SJSA1 (cell line): Measurements from ENCODE around the gene GATB. TPM values are rescaled to one million over a fixed set of nuclear protein-coding genes. Genes with fewer than 3 reads are reported as not detected.

Experiments
- DNase-seq, 2 experiments: peaks; one replicate each; pipeline ENCODE4 v3.0.0-alpha.2; 2015 to 2020; ENCODE audit warnings: low spot score in 2 of 2, low read depth in 1 of 2
- H3K27ac ChIP-seq: fragments of 250-450 bp; sonication (Bioruptor Pico); 2 replicates; pipeline ENCODE4 v1.5.1; 2020; ENCODE audit warnings: mild to moderate bottlenecking, moderate library complexity
- H3K27me3 ChIP-seq: fragments of 250-450 bp; sonication (Bioruptor Pico); replicated peaks from 2 replicates; pipeline ENCODE4 v1.5.1; 2020; ENCODE audit warnings: mild to moderate bottlenecking, moderate library complexity
- H3K36me3 ChIP-seq: fragments of 250-450 bp; sonication (Bioruptor Pico); 2 replicates; pipeline ENCODE4 v1.5.1; 2020; ENCODE audit warnings: mild to moderate bottlenecking
- H3K4me1 ChIP-seq: fragments of 250-450 bp; sonication (Bioruptor Pico); replicated peaks from 2 replicates; pipeline ENCODE4 v1.6.1; 2021; ENCODE audit warnings: mild to moderate bottlenecking
- H3K4me3 ChIP-seq: fragments of 250-450 bp; sonication (Bioruptor Pico); 2 replicates; pipeline ENCODE4 v1.5.1; 2020; ENCODE audit warnings: mild to moderate bottlenecking
- H3K9me3 ChIP-seq: fragments of 250-450 bp; sonication (Bioruptor Pico); replicated peaks from 2 replicates; pipeline ENCODE4 v1.5.1; 2020; ENCODE audit warnings: mild to moderate bottlenecking
- total RNA-seq: library from RNA; depleted of rRNA; stranded (reverse); fragments of >200 nt; shearing (Covaris generic); gene quantifications from 2 replicates; pipeline ENCODE4 v1.2.3, GENCODE V29; 2014

The GATB gene
- total RNA-seq, 1 experiment from 2014 or later: 21.9 TPM

DNA sequence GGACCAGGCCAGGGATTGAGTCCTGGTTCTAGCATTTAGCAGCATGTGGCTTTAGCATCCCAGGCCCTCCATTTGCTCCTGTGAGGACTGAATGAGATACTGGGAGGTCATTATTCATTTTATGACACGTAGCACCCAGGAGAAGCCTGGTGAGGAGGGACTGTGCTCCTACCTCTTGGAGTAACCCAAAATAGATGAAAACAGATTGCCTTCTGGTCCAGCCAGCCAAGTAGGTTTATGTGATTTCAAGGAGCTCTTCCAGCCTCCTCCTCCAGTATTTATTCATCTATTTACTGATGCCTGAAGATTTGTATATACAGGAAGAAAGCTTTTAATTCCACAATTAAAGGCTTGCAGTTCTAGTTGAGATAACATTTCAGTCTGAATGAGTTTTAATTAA lies 109.3 kb downstream of the GATB start:
- no peaks in the 10 kb centered on the region for H3K9me3 ChIP-seq

DNA sequence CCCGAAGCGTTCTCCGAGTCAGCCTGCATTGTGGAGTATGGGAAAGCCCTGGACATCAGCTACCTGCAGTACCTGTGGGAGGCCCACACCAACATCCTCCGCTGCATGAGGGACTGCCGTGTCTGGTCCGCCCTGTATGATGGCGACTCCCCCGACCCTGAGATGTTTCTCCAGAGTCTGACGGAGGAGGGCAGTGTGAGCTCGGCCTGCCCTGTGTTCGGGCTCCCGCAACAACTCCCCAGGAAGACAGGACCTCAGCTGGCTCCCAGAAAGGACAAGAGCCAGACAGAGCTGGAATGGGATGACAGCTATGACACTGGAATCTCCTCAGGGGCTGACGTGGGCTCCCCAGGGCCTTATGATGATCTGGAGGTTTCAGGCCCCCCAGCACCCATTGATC lies 111.3 kb downstream of the GATB start:
- Histone ChIP-seq H3K27me3 (no peaks in the 10 kb centered on the region), H3K4me3 (no peak overlapping the region), H3K4me1 (no peaks in the 10 kb centered on the region), H3K27ac (no peak overlapping the region), H3K36me3 (no peaks in the 10 kb centered on the region), H3K9me3 (no peaks in the 10 kb centered on the region)
- DNase-seq: no peak

More for the DNA sequence above, 109.3 kb downstream of the GATB start:
- H3K4me1 ChIP-seq: no peaks in the 10 kb centered on the region
- no peak overlapping the region for H3K4me3 ChIP-seq
- no peak for DNase-seq
- no peak overlapping the region for H3K27ac ChIP-seq
- no peaks in the 10 kb centered on the region for H3K36me3 ChIP-seq
- H3K27me3 ChIP-seq: no peaks in the 10 kb centered on the region

- Histone ChIP-seq H3K27me3 (no peaks in the 10 kb centered on the region), H3K4me3 (no peak overlapping the region), H3K27ac (no peak overlapping the region), H3K36me3 (no peaks in the 10 kb centered on the region), H3K4me1 (no peaks in the 10 kb centered on the region), H3K9me3 (no peaks in the 10 kb centered on the region)
- DNase-seq: no peak
Observed at GRCh38 chr4:151646322-151646721, 114.5 kb downstream of the GATB start.

DNA sequence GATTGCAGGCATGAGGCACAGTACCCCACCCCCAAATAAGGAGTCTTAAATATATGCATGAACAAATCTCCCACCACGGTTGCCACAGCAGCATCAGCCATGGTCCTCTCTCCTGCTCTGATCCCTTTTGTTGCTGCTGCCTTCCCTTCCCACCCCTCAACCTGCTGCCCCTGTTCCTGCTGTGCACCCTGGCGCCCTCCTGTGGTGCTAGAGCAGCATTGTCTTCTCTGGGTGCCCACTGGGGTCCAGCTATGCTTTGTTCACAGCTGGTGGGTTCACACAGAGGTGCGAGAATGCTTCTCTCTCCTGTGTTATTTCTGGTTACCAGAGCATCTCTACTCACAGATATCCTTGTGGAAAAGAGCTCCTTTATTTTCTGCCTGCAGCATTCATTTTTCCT lies 116.2 kb downstream of the GATB start:
- no peaks in the 10 kb centered on the region for H3K4me1 ChIP-seq
- H3K27me3 ChIP-seq: no peaks in the 10 kb centered on the region
- no peak for DNase-seq
- no peaks in the 10 kb centered on the region for H3K36me3 ChIP-seq
- H3K9me3 ChIP-seq: no peaks in the 10 kb centered on the region
- H3K27ac ChIP-seq: no peak overlapping the region
- no peak overlapping the region for H3K4me3 ChIP-seq

GRCh38 chr4:151643564-151643963 lies 117.2 kb downstream of the GATB start:
- Histone ChIP-seq H3K9me3 (no peaks in the 10 kb centered on the region), H3K4me1 (no peaks in the 10 kb centered on the region), H3K4me3 (no peak overlapping the region), H3K27ac (no peak overlapping the region), H3K27me3 (no peaks in the 10 kb centered on the region), H3K36me3 (no peaks in the 10 kb centered on the region)
- no peak for DNase-seq

GRCh38 chr4:151641983-151642382 lies 118.8 kb downstream of the GATB start:
- no peaks in the 10 kb centered on the region for H3K27me3 ChIP-seq
- H3K36me3 ChIP-seq: no peaks in the 10 kb centered on the region
- H3K9me3 ChIP-seq: no peaks in the 10 kb centered on the region
- no peak overlapping the region for H3K4me3 ChIP-seq
- no peaks in the 10 kb centered on the region for H3K4me1 ChIP-seq
- DNase-seq: no peak
- H3K27ac ChIP-seq: no peak overlapping the region

- Histone ChIP-seq H3K4me1 (no peaks in the 10 kb centered on the region), H3K9me3 (no peaks in the 10 kb centered on the region), H3K36me3 (no peaks in the 10 kb centered on the region), H3K27ac (no peak overlapping the region), H3K27me3 (no peaks in the 10 kb centered on the region), H3K4me3 (no peak overlapping the region)
- DNase-seq: no peak
Observed at GRCh38 chr4:151641167-151641566, 119.6 kb downstream of the GATB start.

GRCh38 chr4:151640381-151640780 lies 120.4 kb downstream of the GATB start:
- Histone ChIP-seq H3K9me3 (no peaks in the 10 kb centered on the region), H3K27ac (no peak overlapping the region), H3K4me1 (no peaks in the 10 kb centered on the region), H3K27me3 (no peaks in the 10 kb centered on the region), H3K36me3 (no peaks in the 10 kb centered on the region), H3K4me3 (no peak overlapping the region)
- no peak for DNase-seq

- H3K27ac ChIP-seq: no peak overlapping the region
- no peak for DNase-seq
Observed at GRCh38 chr4:151638295-151638858, 122.4 kb downstream of the GATB start.

GRCh38 chr4:151631349-151631748 lies 129.5 kb downstream of the GATB start:
- Histone ChIP-seq H3K4me1 (0 out of 2 replicates have a peak, but pooled peaks cover 3% of the 10 kb centered on the region), H3K36me3 (no peaks in the 10 kb centered on the region), H3K4me3 (no peak overlapping the region), H3K9me3 (no peaks in the 10 kb centered on the region), H3K27me3 (no peaks in the 10 kb centered on the region; the same call in 1 of the 2 replicates), H3K27ac (no peak overlapping the region)
- DNase-seq: no peak

More at GRCh38 chr4:151638295-151638858, 122.4 kb downstream of the GATB start:
- H3K4me3 ChIP-seq: no peak overlapping the region
- H3K9me3 ChIP-seq: no peaks in the 10 kb centered on the region
- no peaks in the 10 kb centered on the region for H3K36me3 ChIP-seq
- H3K27me3 ChIP-seq: no peaks in the 10 kb centered on the region
- H3K4me1 ChIP-seq: no peaks in the 10 kb centered on the region

GRCh38 chr4:151629097-151629783 lies 131.6 kb downstream of the GATB start:
- no peak for DNase-seq
- H3K4me1 ChIP-seq: 0 out of 2 replicates have a peak, but pooled peaks cover 3% of the 10 kb centered on the region
- no peak overlapping the region for H3K4me3 ChIP-seq
- H3K27me3 ChIP-seq: no peaks in the 10 kb centered on the region; the same call in 1 of the 2 replicates
- H3K9me3 ChIP-seq: no peaks in the 10 kb centered on the region
- no peak overlapping the region for H3K27ac ChIP-seq
- H3K36me3 ChIP-seq: no peaks in the 10 kb centered on the region

- no peak for DNase-seq
- no peak overlapping the region for H3K27ac ChIP-seq
Observed at GRCh38 chr4:151628001-151628608, 132.7 kb downstream of the GATB start.

DNA sequence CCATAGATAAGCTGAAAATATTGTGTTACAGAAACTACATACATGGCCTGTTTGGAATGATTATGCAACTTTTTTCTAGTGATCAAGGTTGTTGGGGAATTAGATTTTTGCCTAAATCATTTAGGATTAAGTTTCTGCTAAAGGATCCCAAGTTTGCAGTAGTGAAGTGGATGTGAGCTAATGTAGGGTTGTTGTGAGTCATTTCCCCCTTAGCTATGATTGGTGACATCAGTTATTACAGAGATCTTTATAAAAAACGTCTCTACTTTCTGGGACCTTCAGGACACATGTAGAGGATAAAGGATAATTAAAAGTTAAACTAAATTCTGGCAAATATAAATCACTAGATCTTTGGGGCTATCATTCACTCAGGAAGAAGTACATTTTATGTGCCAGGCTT lies 133.3 kb downstream of the GATB start:
- no peaks in the 10 kb centered on the region; the same call in 1 of the 2 replicates for H3K27me3 ChIP-seq
- H3K4me3 ChIP-seq: no peak overlapping the region
- H3K36me3 ChIP-seq: no peaks in the 10 kb centered on the region
- 0 out of 2 replicates have a peak, but pooled peaks cover 3% of the 10 kb centered on the region for H3K4me1 ChIP-seq
- H3K9me3 ChIP-seq: no peaks in the 10 kb centered on the region
- no peak for DNase-seq
- no peak overlapping the region for H3K27ac ChIP-seq

More at GRCh38 chr4:151628001-151628608, 132.7 kb downstream of the GATB start:
- no peaks in the 10 kb centered on the region for H3K9me3 ChIP-seq
- H3K27me3 ChIP-seq: no peaks in the 10 kb centered on the region; the same call in 1 of the 2 replicates
- H3K4me3 ChIP-seq: no peak overlapping the region
- 0 out of 2 replicates have a peak, but pooled peaks cover 3% of the 10 kb centered on the region for H3K4me1 ChIP-seq
- H3K36me3 ChIP-seq: no peaks in the 10 kb centered on the region

GRCh38 chr4:151626751-151627150 lies 134.1 kb downstream of the GATB start:
- H3K27me3 ChIP-seq: no peaks in the 10 kb centered on the region; the same call in 1 of the 2 replicates
- no peak overlapping the region for H3K4me3 ChIP-seq
- no peaks in the 10 kb centered on the region for H3K36me3 ChIP-seq
- H3K9me3 ChIP-seq: no peaks in the 10 kb centered on the region
- 0 out of 2 replicates have a peak, but pooled peaks cover 3% of the 10 kb centered on the region for H3K4me1 ChIP-seq
- H3K27ac ChIP-seq: no peak overlapping the region
- DNase-seq: no peak
